HepG2 (cell line): ENCODE data around the gene PODN. TPM values are rescaled to one million over a fixed set of nuclear protein-coding genes. Genes with fewer than 3 reads are reported as not detected.

Source experiments
- AGO2 ChIP-seq: fragments of 200-400 bp; formaldehyde crosslinking; optimal IDR thresholded peaks from 2 replicates; pipeline ENCODE3; 2017; ENCODE audit warnings: mild to moderate bottlenecking, low read depth, low read length, moderate library complexity
- ASH2L ChIP-seq: fragments of 300-600, 200-600 bp; sonication (generic); IDR thresholded peaks from 2 replicates; pipeline ENCODE4 v1.7.0; 2017; ENCODE audit warnings: low read depth, mild to moderate bottlenecking, moderate library complexity, mixed read lengths, low read length; ENCODE audit not compliant: insufficient read length
- CC2D1A ChIP-seq: sonication (generic); formaldehyde crosslinking; IDR thresholded peaks from 2 replicates; pipeline ENCODE4 v1.8.1; 2023; ENCODE audit warnings: mild to moderate bottlenecking, missing genetic modification reagents
- CCAR2 ChIP-seq: fragments of 200-400 bp; formaldehyde crosslinking; optimal IDR thresholded peaks from 2 replicates; pipeline ENCODE3; 2018; ENCODE audit warnings: low read depth, mild to moderate bottlenecking, low read length, moderate library complexity
- GLMP ChIP-seq: sonication (generic); formaldehyde crosslinking; IDR thresholded peaks from 2 replicates; pipeline ENCODE4 v1.9.0; 2021; ENCODE audit warnings: missing genetic modification reagents, mild to moderate bottlenecking, borderline replicate concordance
- KAT2B ChIP-seq: fragments of 150-350 bp; IDR thresholded peaks from 2 replicates; pipeline ENCODE4 v1.6.1; 2014; ENCODE audit warnings: low read depth, low read length, borderline replicate concordance
- KDM6A ChIP-seq: IDR thresholded peaks from 2 replicates; pipeline ENCODE4 v1.6.1; 2016; ENCODE audit warnings: low read depth
- MXD1 ChIP-seq: sonication (generic); formaldehyde crosslinking; IDR thresholded peaks from 2 replicates; pipeline ENCODE4 v1.4.0; 2020; ENCODE audit warnings: mild to moderate bottlenecking, missing genetic modification reagents
- NFE2L1 ChIP-seq: sonication (generic); formaldehyde crosslinking; IDR thresholded peaks from 2 replicates; pipeline ENCODE4 v1.4.0; 2020; ENCODE audit warnings: missing genetic modification reagents, mild to moderate bottlenecking, borderline replicate concordance
- NFIB ChIP-seq: sonication (generic); formaldehyde crosslinking; IDR thresholded peaks from 2 replicates; pipeline ENCODE4 v1.9.0; 2021; ENCODE audit warnings: missing genetic modification reagents, mild to moderate bottlenecking, borderline replicate concordance
- SAFB2 ChIP-seq: sonication (generic); formaldehyde crosslinking; IDR thresholded peaks from 2 replicates; pipeline ENCODE4 v1.5.1; 2020; ENCODE audit warnings: missing genetic modification reagents, low read depth, mild to moderate bottlenecking, borderline replicate concordance
- SIX1 ChIP-seq: sonication (generic); formaldehyde crosslinking; IDR thresholded peaks from 2 replicates; pipeline ENCODE4 v1.4.0; 2020; ENCODE audit warnings: missing genetic modification reagents, borderline replicate concordance
- SNAPC5 ChIP-seq: sonication (generic); formaldehyde crosslinking; IDR thresholded peaks from 2 replicates; pipeline ENCODE4 v1.8.1; 2023; ENCODE audit warnings: mild to moderate bottlenecking, missing genetic modification reagents, borderline replicate concordance
- SP2 ChIP-seq: sonication (generic); formaldehyde crosslinking; IDR thresholded peaks from 2 replicates; pipeline ENCODE4 v1.5.1; 2020; ENCODE audit warnings: mild to moderate bottlenecking, missing genetic modification reagents
- ZC3H13 ChIP-seq: sonication (generic); formaldehyde crosslinking; IDR thresholded peaks from 2 replicates; pipeline ENCODE4 v1.8.1; 2023; ENCODE audit warnings: mild to moderate bottlenecking, missing genetic modification reagents, moderate library complexity
- ZFP82 ChIP-seq: sonication (generic); formaldehyde crosslinking; IDR thresholded peaks from 2 replicates; pipeline ENCODE4 v1.5.1; 2020; ENCODE audit warnings: mild to moderate bottlenecking, missing genetic modification reagents, borderline replicate concordance
- ZNF354B ChIP-seq: sonication (generic); formaldehyde crosslinking; IDR thresholded peaks from 2 replicates; pipeline ENCODE4 v1.8.0; 2022; ENCODE audit warnings: mild to moderate bottlenecking, missing genetic modification reagents
- ZNF367 ChIP-seq: sonication (generic); formaldehyde crosslinking; IDR thresholded peaks from 2 replicates; pipeline ENCODE4 v1.4.0; 2020; ENCODE audit warnings: missing genetic modification reagents, borderline replicate concordance
- ZNF614 ChIP-seq: IDR thresholded peaks from 2 replicates; pipeline ENCODE4 v1.6.1; 2018; ENCODE audit warnings: missing biosample characterization, missing genetic modification reagents, inconsistent platforms, borderline replicate concordance
- ZNF672 ChIP-seq: sonication (generic); formaldehyde crosslinking; IDR thresholded peaks from 2 replicates; pipeline ENCODE4 v1.8.1; 2022; ENCODE audit warnings: missing genetic modification reagents
- ZNF709 ChIP-seq: sonication (generic); formaldehyde crosslinking; IDR thresholded peaks from 2 replicates; pipeline ENCODE4 v1.5.0; 2020; ENCODE audit warnings: mild to moderate bottlenecking, missing genetic modification reagents
- ZSCAN31 ChIP-seq: sonication (generic); formaldehyde crosslinking; IDR thresholded peaks from 2 replicates; pipeline ENCODE4 v1.5.0; 2020; ENCODE audit warnings: low read depth, mild to moderate bottlenecking, missing genetic modification reagents
- ZUFSP ChIP-seq: sonication (generic); formaldehyde crosslinking; IDR thresholded peaks from 2 replicates; pipeline ENCODE4 v1.9.0; 2021; ENCODE audit warnings: missing genetic modification reagents, mild to moderate bottlenecking, borderline replicate concordance
- polyA plus RNA-seq, 8 experiments: library from polyadenylated mRNA; depleted of rRNA in 3 of 8; stranded (reverse) in 7 of 8; unstranded in 1 of 8; fragments of >200 nt; fragmentation: Illumina TruSeq in 4 of 8; extraction: Trizol in 4 of 8; gene quantifications; 2 replicates each; pipeline versions ENCODE4 v1.2.1 to v1.2.3, GENCODE V29; 2011 to 2016; ENCODE audit warnings: low read depth in 4 of 8, missing spikeins in 1 of 8, mixed read lengths in 1 of 8; ENCODE audit not compliant: insufficient read depth in 1 of 8
- total RNA-seq, 5 experiments: library from RNA; depleted of rRNA; stranded (reverse); fragments of >200 nt; fragmentation: Illumina TruSeq; extraction: Trizol; gene quantifications; 2 replicates each; pipeline ENCODE4 v1.2.3, GENCODE V29; 2016; ENCODE audit warnings: low read depth in 1 of 5
- TF ChIP-seq, protein P1 (sequence below): sonication (generic); formaldehyde crosslinking; IDR thresholded peaks from 2 replicates; pipeline ENCODE4 v1.9.0; 2021; ENCODE audit warnings: missing genetic modification reagents, borderline replicate concordance

The PODN gene
- total and polyA plus RNA-seq, 2 of the 13 experiments (the other 11 are each of a cell fraction or from before 2014, with no cell fraction given) = 0.13 TPM; not detected in 1

- 0 out of 2 replicates have a peak, but pooled peaks have one; percentile 44 for TF ChIP-seq SNAPC5 (CRISPR knock-in tag)
- no peak for TF ChIP-seq GLMP (CRISPR knock-in tag)
- no peak for TF ChIP-seq KAT2B
- no peak for TF ChIP-seq ZNF709 (CRISPR knock-in tag)
- no peak for TF ChIP-seq SP2 (CRISPR knock-in tag)
- TF ChIP-seq, protein P1, sequence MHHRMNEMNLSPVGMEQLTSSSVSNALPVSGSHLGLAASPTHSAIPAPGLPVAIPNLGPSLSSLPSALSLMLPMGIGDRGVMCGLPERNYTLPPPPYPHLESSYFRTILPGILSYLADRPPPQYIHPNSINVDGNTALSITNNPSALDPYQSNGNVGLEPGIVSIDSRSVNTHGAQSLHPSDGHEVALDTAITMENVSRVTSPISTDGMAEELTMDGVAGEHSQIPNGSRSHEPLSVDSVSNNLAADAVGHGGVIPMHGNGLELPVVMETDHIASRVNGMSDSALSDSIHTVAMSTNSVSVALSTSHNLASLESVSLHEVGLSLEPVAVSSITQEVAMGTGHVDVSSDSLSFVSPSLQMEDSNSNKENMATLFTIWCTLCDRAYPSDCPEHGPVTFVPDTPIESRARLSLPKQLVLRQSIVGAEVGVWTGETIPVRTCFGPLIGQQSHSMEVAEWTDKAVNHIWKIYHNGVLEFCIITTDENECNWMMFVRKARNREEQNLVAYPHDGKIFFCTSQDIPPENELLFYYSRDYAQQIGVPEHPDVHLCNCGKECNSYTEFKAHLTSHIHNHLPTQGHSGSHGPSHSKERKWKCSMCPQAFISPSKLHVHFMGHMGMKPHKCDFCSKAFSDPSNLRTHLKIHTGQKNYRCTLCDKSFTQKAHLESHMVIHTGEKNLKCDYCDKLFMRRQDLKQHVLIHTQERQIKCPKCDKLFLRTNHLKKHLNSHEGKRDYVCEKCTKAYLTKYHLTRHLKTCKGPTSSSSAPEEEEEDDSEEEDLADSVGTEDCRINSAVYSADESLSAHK = no peak
- no peak for TF ChIP-seq ZNF672 (CRISPR knock-in tag)
- TF ChIP-seq NFIB (CRISPR knock-in tag) = no peak
- no peak for TF ChIP-seq CCAR2
- peak; percentile 50; the same call in 1 of the 2 replicates for TF ChIP-seq KDM6A (CRISPR knock-in tag)
- no peak for TF ChIP-seq ZSCAN31
- TF ChIP-seq CC2D1A = no peak
- TF ChIP-seq ZNF614 = peak; percentile 75
- no peak for TF ChIP-seq ZNF367 (CRISPR knock-in tag)
- TF ChIP-seq MXD1 = no peak
- TF ChIP-seq ASH2L = peak; percentile 42
- no peak for TF ChIP-seq ZUFSP (CRISPR knock-in tag)
- TF ChIP-seq ZNF354B (CRISPR knock-in tag) = no peak
- TF ChIP-seq SIX1 (CRISPR knock-in tag) = 0 out of 2 replicates have a peak, but pooled peaks have one; percentile 21
- TF ChIP-seq NFE2L1 = no peak
- no peak for TF ChIP-seq ZFP82 (CRISPR knock-in tag)
- TF ChIP-seq AGO2 = no peak
- TF ChIP-seq ZC3H13 (CRISPR knock-in tag) = no peak; the same call in 1 of the 2 replicates
- TF ChIP-seq SAFB2 (CRISPR knock-in tag) = no peak
Measured at GRCh38 chr1:53014791-53015507, 47.1 kb upstream of the PODN start (continued).
